Measurements from ENCODE around the gene OR5D14. TPM values are rescaled to one million over a fixed set of nuclear protein-coding genes. Genes with fewer than 3 reads are reported as not detected.

The OR5D14 gene
- total and polyA plus RNA-seq, 4 donors, result not detected

- 88% methylated on average over 1 of the region's 1 CpG for WGBS
- no peak for TF ChIP-seq JUND (IDR thresholded peaks at IDR 0.05)
- no peak for TF ChIP-seq TAF1 (conservative IDR thresholded peaks at IDR 0.05)
- no peak for TF ChIP-seq YY1 (IDR thresholded peaks at IDR 0.05)
- TF ChIP-seq SP1 (IDR thresholded peaks at IDR 0.05), result no peak
- TF ChIP-seq CTCF (IDR thresholded peaks at IDR 0.05; ENCODE audit: low read depth, low read length, missing input control), result no peak
- TF ChIP-seq ZBTB33 (IDR thresholded peaks at IDR 0.05), result no peak
- TF ChIP-seq RXRA (IDR thresholded peaks at IDR 0.05), result no peak
These were observed 10.9 kb downstream of the OR5D14 start for GRCh38 chr11:55806248-55806647.

GRCh38 chr11:55811067-55811466 is 15.7 kb downstream of the OR5D14 start, which contains the start of gene OR5L1:
Gene OR5L1, plus strand, starts transcription at chr11:55811367. Its CDS starts 100 bp downstream, at chr11:55811467.
- no peak for DNase-seq (ENCODE audit: low spot score)
- WGBS, result 65% methylated on average over 1 of the region's 1 CpG
- Histone ChIP-seq H3K27ac (ENCODE audit: low read depth in 1 of 2, low read length in 2 of 2) (no peak within 1 kb of the TSS), H3K27me3 (ENCODE audit: control insufficient read depth in 4 of 4, insufficient read depth in 4 of 4, low read length in 3 of 4) (no peaks in the 10 kb centered on the region), H3K4me1 (ENCODE audit: control insufficient read depth in 4 of 4, insufficient read depth in 4 of 4, low read length in 3 of 4) (no peaks in the 10 kb centered on the region), H3K9me3 (ENCODE audit: control insufficient read depth in 4 of 4, low read length in 3 of 4) (no peaks in the 10 kb centered on the region), H3K36me3 (ENCODE audit: control insufficient read depth in 4 of 4, insufficient read depth in 3 of 4, low read depth in 1 of 4, low read length in 3 of 4) (no peaks in the 10 kb centered on the region), H3K4me3 (ENCODE audit: low read depth in 1 of 3, low read length in 3 of 3) (no peak within 1 kb of the TSS), H3K9ac (ENCODE audit: low read depth in 1 of 2, low read length in 2 of 2) (no peak within 1 kb of the TSS)
- no peak for TF ChIP-seq EGR1 (IDR thresholded peaks at IDR 0.05; ENCODE audit: low read depth in 2 of 2)
- TF ChIP-seq NR2F2 (IDR thresholded peaks at IDR 0.05), result no peak
- TF ChIP-seq GABPA (IDR thresholded peaks at IDR 0.05 in 1 of 2, conservative IDR thresholded peaks at IDR 0.05 in 1 of 2), result no peak
- no peak for TF ChIP-seq TAF1 (conservative IDR thresholded peaks at IDR 0.05)
- no peak for TF ChIP-seq HNF4A (conservative IDR thresholded peaks at IDR 0.05)
- TF ChIP-seq SP1 (IDR thresholded peaks at IDR 0.05), result no peak
- no peak for TF ChIP-seq FOXA1 (IDR thresholded peaks at IDR 0.05)
- no peak for TF ChIP-seq YY1 (IDR thresholded peaks at IDR 0.05)
- no peak for TF ChIP-seq FOXA2 (IDR thresholded peaks at IDR 0.05)
- no peak for TF ChIP-seq ZBTB33 (IDR thresholded peaks at IDR 0.05)
- no peak for TF ChIP-seq MAX (IDR thresholded peaks at IDR 0.05)
- TF ChIP-seq REST (IDR thresholded peaks at IDR 0.05), result no peak
- TF ChIP-seq RXRA (IDR thresholded peaks at IDR 0.05), result no peak
- no peak for TF ChIP-seq CTCF (IDR thresholded peaks at IDR 0.05; ENCODE audit: low read depth, low read length, missing input control)
- no peak for TF ChIP-seq HNF4G (IDR thresholded peaks at IDR 0.05)
- no peak for TF ChIP-seq ATF3 (IDR thresholded peaks at IDR 0.05)
- TF ChIP-seq JUND (IDR thresholded peaks at IDR 0.05), result no peak
- no peak for TF ChIP-seq RAD21 (IDR thresholded peaks at IDR 0.05)

More at GRCh38 chr11:55806248-55806647, 10.9 kb downstream of the OR5D14 start:
- no peak for DNase-seq (ENCODE audit: low spot score)
- Histone ChIP-seq H3K4me3 (ENCODE audit: low read depth in 1 of 3, low read length in 3 of 3) (no peak overlapping the region), H3K9me3 (ENCODE audit: control insufficient read depth in 4 of 4, low read length in 3 of 4) (no peaks in the 10 kb centered on the region), H3K27ac (ENCODE audit: low read depth in 1 of 2, low read length in 2 of 2) (no peak overlapping the region), H3K36me3 (ENCODE audit: control insufficient read depth in 4 of 4, insufficient read depth in 3 of 4, low read depth in 1 of 4, low read length in 3 of 4) (no peaks in the 10 kb centered on the region), H3K27me3 (ENCODE audit: control insufficient read depth in 4 of 4, insufficient read depth in 4 of 4, low read length in 3 of 4) (no peaks in the 10 kb centered on the region), H3K9ac (ENCODE audit: low read depth in 1 of 2, low read length in 2 of 2) (no peak overlapping the region), H3K4me1 (ENCODE audit: control insufficient read depth in 4 of 4, insufficient read depth in 4 of 4, low read length in 3 of 4) (no peaks in the 10 kb centered on the region)

All from liver (tissue), 9 donors.